Pulmonary artery endothelial cell (primary cell): ENCODE results near the gene BFAR. TPM values are rescaled to one million over a fixed set of nuclear protein-coding genes. Genes with fewer than 3 reads are reported as not detected.
"Not testable (repeated sequence)": the region's sequence is repeated elsewhere in the genome, so short reads cannot be mapped to it uniquely, and the experiment has no call there.

Experiments
- DNase-seq: peaks from one replicate; pipeline ENCODE4 v3.0.0-alpha.2; 2011; ENCODE audit warnings: low read depth, low spot score
- total RNA-seq: library from RNA; depleted of rRNA; stranded (reverse); fragments of >200 nt; gene quantifications from 2 replicates; pipeline ENCODE4 v1.2.3, GENCODE V29; 2014

The BFAR gene
- total RNA-seq, 1 donor from 2014 or later = 85.7 TPM

DNA sequence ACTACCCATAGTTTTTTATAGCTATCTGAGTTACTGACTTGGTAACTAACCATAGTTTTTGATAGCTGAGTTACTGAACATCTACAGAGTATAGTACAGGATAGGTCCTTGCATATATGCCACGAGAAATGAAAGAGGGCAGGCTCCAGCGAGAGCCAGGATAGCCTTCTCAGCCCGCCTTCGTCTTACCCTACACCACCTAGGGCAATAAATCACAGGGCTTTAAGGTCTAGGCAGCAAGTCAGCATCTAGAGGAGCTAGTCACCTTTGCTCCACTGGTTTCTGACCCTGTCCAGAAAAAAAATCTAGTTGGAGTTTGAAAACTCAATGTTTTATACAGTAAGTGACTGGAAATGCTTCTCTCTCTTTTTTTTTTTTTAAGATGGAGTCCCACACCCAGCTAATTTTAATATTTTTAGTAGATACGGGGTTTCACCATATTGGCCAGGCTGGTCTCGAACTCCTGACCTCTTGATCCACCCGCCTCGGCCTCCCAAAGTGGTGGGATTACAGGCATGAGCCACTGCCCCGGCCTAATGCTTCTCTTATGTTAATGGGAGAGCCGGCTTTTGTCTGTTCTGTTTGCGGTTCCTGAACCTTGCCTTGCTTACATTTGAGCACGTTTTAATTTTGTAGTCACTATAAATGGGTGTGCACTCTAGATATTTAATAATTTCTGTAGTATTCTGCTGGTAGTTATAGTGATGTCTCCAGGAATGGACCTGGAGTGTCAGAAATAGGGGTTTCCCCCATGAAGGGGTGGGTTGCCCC is 2.8 kb downstream of the BFAR start:
- no peak for DNase-seq

DNA sequence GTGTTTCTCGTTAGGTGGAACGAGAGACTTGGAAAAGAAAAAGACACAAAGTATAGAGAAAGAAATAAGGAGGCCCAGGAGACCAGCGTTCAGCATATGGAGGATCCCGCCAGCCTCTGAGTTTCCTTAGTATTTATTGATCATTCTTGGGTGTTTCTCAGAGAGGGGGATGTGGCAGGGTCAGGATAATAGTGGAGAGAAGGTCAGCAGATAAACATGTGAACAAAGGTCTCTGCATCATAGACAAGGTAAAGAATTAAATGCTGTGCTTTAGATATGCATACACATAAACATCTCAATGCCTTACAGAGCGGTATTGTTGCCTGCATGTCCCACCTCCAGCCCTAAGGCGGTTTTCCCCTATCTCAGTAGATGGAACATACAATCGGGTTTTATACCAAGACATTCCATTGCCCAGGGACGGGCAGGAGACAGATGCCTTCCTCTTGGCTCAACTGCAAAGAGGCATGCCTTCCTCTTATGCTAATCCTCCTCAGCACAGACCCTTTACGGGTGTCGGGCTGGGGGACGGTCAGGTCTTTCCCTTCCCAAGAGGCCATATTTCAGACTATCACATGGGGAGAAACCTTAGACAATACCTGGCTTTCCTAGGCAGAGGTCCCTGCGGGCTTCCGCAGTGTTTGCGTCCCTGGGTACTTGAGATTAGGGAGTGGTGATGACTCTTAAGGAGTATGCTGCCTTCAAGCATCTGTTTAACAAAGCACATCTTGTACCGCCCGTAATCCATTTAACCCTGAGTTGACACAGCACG is 3.6 kb downstream of the BFAR start:
- DNase-seq = not testable (repeated sequence)

DNA sequence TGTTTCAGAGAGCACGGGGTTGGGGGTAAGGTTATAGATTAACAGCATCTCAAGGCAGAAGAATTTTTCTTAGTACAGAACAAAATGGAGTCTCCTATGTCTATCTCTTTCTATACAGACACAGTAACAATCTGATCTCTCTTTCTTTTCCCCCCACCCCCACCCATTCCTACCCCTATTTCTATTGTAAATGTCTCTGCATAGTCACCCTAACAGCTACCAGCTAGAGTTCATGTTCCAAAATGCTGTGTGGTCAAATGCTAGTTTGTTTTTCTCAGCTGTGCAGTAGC is 4.1 kb downstream of the BFAR start:
- DNase-seq = not testable (repeated sequence)

DNA sequence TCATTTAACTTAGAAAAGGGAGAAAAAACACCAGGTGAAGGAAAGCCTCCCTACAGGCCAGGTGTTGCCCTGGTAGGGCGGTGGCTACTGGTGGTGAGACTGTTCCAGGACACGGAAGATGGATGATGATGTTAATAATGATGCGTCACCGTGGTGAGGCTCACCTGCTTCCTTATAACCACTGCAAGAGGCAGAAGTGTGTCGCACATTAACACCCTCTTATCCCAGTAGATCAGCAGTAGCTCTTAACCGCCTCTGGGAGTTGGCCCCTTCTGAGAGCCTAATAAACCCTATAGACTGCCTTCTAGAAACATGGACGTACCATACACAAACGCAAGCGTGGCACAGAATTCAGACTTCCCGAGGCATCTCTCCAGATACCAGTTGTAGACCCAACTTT is 7.8 kb downstream of the BFAR start:
- no peak for DNase-seq

DNA sequence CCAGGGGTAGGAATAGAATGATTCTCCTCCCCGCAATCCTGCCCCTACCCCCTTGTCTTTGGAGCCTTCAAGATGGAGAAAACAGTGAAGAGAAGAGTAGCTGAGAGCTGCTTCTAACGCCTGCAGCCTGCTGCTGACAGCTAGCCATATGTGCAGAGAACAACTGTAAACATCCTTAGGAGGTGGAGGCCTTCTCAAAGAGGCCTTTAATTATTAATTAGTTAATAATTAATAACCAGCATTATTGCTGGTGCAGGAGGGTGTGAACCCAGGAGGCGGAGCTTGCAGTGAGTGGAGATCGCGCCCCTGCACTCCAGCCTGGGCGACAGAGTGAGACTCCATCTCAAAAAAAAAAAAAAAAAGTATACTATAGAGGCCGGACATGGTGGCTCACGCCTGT is 8.5 kb downstream of the BFAR start:
- DNase-seq = no peak

DNA sequence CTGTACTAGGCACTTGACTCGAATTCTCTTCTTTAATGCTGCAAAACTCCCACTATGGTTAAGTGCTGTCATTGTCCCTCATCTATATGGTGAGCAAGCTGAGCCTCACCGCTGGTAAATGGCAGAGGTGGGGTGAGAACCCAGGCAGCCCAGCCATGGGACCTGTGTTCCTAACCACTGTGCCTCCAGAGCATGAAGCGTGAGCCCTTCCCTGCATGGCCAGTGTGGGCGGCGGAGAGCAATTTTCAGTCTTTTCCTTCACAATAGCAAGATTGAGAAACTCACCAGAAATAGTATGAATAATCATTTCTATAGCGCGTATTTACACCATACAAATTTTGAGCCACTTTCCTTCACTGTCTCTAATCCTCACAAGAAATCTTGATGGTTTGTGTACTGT is 9.2 kb downstream of the BFAR start:
- no peak for DNase-seq

DNA sequence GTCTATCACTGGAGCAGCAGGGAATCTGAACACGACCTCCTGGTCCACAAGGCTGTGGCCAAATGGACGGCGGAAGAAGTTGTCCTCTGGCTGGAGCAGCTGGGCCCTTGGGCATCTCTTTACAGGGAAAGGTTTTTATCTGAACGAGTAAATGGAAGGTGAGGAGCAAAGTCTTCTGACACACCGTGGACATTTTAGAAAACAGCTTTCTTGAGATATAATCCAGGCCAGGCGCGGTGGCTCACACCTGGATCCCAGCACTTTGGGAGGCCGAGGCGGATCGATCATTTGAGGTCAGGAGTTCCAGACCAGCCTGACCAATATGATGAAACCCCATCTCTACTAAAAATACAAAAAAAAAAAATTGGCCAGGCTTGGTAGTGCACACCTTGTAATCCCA is 17.1 kb downstream of the BFAR start:
- DNase-seq = no peak

DNA sequence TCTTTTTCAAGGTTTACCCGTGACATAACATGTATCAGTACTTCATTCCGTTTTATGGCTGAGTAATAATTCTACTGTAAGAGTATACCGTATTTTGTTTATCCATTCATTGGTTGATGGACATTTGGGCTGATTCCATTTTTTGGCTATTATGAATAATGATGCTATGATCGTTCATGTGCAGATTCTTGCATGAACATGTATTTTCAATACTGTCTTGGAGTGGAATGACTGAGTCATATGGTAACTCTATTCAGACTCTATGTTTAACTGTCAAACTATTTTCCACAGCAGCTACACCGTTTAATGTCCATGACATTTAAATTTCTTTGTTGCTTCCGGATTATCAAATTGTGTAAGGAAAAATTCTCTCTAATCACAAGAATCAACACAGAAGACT is 17.9 kb downstream of the BFAR start:
- no peak for DNase-seq

DNA sequence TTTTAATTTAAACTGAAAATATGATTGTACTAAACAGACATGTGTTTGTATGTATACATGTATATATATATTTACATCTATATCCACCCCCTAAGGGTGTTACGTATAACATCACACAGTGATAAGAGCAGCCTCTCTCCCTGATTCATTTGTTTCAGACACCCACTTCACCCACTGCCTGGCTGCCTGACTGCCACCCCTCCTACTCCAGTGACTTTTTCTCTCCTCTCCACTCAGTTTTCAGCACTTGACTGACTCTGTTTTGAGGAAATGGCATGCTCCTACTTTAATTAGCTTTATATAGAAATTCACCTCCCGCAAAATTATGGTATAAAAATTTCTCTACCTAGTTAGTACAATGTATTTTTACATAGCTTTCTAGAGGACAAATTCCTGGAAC is 20.0 kb downstream of the BFAR start:
- DNase-seq = no peak

DNA sequence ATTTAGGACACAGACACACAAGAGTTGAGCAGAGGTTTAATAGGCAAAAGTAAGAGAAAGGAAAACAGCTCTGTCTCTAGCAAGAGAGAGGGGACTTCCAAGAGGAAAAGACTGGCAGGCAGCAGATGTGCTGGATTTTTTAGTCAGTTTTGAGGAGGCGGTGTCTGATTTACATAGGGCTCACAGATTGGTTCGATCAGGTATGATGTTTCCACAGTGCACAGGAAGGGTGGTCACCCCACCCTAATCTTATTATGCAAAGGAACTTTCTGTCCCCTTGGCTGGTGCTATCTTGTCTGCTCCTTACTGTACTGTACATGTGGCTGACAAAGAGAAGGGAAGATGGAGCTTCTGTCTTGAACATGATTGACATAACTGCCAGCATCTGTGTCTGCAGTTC is 25.3 kb downstream of the BFAR start:
- no peak for DNase-seq

DNA sequence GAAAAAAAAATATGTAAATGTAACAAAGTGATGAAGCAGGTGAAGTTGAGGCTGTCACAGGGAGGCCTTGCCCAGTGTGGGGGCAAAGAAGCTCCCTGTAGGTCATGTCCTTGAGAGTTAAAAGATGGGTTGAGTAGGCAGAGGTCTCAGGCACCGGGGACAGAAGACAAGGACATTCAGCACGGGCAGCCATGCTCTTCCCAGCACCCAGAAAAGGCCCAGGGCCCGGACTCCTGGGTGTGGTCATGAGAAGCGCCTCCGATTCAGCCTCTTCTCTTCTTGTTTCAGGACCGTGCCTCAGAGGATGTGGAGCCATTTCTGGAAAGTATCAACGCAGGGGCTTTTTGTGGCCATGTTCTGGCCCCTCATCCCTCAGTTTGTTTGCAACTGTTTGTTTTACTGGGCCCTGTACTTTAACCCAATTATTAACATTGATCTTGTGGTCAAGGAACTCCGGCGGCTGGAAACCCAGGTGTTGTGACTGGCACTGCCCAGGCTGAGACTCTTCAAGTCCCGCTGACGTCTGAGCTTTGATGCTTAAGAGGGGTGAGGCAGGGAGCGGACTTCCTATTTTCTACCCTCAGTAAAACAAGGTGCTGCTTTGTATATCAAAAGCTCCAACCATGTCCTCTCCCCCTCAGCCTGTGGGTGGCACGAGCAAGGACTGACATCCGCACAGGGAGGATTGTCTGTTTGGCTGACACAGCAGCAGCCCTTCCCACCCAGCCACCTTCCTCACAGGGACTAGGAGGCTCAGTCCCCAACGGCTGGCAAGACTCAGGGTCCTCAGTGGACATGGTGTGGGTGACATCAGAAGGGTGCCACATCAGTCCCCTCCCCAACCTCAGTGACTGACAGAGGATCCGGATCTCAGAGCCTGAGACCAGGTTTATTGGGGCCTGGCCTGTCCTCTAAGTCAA is 34.9 kb downstream of the BFAR start:
- DNase-seq = no peak

DNA sequence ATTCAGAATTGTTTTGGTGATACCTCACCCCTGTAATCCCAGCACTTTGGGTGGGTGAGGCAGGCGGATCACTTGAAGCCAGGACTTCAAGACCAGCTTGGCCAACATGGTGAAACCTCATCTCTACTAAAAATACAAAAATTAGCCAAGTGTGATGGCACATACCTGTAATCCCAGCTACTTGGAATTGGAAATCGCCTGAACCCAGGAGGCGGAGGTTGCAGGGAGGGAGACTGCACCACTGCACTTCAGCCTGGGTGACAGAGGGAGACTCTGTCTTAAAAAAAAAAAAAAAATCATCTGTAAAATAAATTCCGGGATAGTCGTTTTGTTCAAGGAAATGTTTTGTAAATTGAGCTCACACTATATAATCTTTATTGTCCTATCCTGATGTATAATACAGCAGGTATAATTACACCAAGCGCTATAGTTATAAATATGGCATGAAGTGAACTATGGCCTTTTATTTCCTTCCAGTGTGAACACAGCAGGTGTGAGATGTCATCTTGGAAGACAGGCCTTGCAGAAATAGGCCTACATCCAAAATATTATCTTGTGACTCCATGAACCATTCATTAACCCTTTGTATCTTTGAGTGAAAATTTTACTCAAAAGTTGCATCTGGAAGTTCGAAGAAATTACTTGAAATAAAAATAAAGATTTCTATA is 35.9 kb downstream of the BFAR start:
- DNase-seq = no peak

DNA sequence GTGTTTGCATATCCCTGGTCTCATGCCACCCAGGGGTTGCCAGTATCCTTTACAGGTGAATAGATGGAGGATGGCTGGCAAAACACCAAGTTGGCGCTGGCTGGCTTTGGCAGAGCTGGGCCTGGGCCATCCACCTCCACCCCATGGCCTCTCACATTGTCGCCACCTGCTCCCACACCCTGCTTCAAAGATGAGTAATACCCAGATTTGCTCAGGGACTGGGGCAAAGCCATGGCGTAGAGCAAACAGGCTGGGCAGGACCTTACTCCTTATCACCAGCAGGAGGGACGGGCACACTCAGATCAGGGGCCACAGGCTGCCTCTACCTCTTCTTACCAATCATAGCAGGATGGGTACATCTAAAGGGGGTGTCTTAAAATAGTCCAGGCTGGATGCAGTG is 37.0 kb downstream of the BFAR start:
- no peak for DNase-seq

DNA sequence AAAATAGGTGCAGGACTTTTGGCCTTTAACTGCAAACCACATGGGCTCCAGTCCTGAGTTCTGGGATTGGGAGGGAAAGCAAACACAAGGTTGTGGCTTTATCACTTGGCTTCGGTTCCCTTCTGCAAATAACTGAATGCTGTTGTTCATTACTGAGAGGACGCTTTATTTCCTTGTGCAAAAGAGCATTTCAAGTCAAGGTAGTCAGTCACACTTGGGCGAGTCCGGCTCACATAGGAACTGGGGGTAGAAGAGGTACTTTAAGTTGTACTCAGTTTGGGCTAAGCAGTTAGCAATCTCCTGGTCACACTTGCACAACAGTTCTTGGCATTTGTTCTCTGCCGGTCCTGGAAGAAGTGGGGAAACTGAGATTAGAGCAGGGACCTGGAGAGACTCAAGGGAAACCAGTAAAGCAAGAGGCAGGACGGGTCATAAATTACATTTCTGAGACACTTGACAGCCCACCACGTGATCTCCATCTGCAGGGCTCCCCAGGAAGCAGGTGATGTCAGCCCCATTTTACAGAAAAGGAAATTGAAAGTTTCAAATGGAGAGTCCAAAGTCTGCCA is 39.7 kb downstream of the BFAR start:
- DNase-seq = no peak

DNA sequence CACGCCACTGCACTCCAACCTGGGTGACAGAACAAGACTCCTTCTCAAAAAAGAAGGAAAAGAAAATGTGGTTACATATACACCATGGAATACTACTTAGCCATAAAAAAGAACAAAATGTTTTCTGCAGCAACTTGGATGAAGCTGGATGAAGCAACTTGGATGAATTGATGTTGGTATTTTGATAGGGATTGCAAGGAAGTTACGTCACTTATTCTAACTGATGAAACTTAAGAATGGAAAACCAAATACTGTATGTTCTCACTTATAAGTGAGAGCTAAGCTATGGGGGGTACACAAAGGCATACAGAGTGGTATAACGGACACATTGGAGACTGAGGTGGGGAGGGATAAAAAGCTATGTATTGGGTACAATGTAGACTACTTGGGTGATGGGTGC is 43.9 kb downstream of the BFAR start:
- DNase-seq = no peak

DNA sequence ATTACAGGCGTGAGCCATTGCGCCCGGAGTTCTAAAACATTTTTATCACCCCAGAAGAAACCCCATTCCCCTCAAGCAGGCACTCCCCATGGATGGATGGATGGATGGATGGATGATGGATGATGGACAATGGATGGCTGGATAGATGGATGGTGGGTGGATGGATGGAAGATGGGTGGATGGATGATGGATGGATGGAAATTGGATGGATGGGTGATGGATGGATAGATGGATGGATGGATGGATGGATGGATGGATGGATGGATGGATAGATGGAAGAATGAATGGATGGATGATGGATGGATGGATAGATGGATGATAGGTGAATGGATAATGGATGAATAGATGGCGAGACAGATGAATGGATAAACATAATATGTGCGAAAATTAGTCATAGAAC is 44.9 kb downstream of the BFAR start:
- no peak for DNase-seq

DNA sequence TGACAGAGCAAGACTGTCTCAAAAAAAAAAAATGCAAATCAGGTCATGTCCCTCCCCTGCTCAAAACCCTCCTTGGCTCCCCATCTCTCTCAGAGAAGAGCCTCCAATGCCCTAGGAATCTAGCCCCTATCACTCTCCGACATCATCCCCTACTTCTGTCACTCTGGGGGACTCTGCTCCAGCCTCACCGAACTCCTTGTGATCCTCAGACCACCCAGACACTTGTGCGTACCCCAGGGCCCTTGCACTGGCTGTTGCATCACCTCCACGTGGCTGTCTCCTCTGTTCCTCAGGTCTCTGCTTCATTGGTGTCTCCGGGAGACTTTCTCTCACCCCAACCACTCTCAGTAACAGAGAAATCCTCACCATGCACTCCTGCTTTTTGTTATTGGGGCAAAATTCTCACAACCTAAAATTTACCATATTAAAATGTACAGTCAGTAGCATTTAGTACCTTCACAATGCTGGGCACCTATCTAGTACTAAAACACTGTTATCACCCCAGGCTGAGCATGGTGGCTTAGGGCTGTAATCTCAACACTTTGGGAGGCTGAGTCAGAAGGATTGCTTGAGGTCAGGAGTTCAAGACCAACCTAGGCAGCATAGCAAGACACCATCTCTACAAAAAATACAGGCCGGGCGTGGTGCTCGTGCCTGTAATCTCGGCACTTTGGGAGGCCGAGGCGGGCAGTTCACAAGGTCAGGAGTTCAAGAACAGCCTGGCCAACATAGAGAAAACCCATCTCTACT is 46.2 kb downstream of the BFAR start:
- no peak for DNase-seq

DNA sequence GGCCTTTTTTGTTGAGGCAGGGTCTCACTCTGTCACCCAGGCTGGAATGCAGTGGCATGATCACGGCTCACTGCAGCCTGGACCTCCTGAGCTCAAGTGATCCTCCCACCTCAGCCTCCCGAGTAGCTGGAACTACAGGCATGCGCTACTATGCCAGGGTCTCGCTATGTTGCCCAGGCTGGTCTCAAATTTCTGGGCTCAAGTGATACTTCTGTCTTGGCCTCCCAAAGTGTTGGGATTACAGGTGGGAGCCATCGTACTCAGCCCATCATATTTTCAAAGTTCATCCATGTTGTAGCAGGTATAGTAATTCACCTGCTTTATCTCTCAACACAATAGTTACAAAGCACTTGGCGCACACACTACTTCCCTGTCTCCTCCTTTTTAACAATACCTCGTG is 47.6 kb downstream of the BFAR start:
- DNase-seq = not testable (repeated sequence)

DNA sequence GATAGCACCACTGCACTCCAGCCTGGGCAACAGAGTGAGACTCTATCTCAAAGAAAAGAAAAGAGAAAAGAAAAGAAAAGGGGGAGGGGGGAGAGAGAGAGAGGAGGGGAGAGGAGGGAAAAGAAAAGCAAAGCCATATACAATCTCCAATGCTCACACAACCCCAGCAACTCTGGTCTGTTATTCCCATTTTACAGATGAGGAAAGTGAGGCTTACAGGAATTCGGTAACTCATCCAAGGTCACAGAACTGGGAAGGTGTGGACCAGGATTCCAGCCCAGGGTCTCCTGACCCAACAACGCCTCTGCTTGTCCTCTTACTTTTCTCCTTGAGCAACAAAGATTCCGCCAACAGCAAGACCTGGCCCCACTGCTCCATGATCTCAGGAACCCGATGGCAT is 48.4 kb downstream of the BFAR start:
- DNase-seq = no peak

DNA sequence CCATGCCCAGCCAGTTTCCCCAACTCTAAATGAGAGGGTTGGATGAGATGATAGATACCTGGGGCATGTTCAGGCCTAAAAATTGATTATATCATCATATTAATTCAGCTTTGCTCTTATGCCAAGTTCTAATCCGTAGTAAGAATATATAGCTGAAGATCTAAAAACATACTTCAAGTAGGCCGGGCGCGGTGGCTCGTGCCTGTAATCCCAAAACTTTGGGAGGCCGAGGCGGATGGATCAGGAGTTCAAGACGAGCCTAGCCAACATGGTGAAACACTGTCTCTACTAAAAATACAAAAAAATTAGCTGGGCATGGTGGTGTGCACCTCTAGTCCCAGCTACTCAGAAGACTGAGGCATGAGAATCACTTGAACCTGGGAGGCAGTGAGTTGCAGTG is 49.4 kb downstream of the BFAR start:
- no peak for DNase-seq
